Fibroblast of upper back skin (primary cell): ENCODE results near the gene SLC25A23.

Experiments
- DNase-seq: peaks from one replicate; pipeline ENCODE4 v3.0.0-alpha.2; 2013

The SLC25A23 gene

GRCh38 chr19:6393983-6394412 is 65.6 kb downstream of the SLC25A23 start:
- no peak for DNase-seq

- DNase-seq: peak; percentile 97
Observed at GRCh38 chr19:6393074-6393982, 66.3 kb downstream of the SLC25A23 start, which contains the start of gene GTF2F1. TSS of gene GTF2F1 (minus strand) at chr19:6393164. CDS start at chr19:6392995, 169 bp downstream.

- DNase-seq: no peak
Observed at GRCh38 chr19:6392221-6393073, 67.1 kb downstream of the SLC25A23 start.
